ENCODE data around the gene CHAC2.
A peak's percentile ranks its signal among the peaks of the same experiment; 100 is the strongest.
"Not testable (repeated sequence)": the region's sequence is repeated elsewhere in the genome, so short reads cannot be mapped to it uniquely, and the experiment has no call there.

CHAC2 gene

GRCh38 chr2:53778536-53779162 is 11.0 kb downstream of the CHAC2 start:
- DNase-seq: no peak

GRCh38 chr2:53780056-53780455 is 12.5 kb downstream of the CHAC2 start:
- DNase-seq: no peak

- DNase-seq: no peak
Measured at GRCh38 chr2:53782676-53783075, 15.1 kb downstream of the CHAC2 start.

DNA sequence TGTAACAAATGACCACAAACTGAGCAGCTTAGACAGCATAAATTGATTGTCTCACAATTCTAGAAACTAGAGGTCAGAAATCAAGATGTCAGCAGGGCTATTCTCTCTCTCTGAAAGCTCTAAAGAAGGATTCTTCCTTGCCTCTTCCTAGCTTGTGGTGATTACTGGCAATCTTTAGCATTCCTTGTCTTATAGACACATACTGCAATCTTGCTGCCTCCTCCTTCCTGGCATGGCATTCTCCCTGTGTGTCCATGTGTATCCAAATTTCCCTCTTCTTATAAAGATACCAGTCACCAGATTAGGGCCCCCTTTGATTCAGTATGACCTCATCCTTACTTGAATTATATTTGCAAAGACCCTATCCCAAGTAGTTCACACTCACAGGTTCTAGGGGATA is 16.8 kb downstream of the CHAC2 start:
- no peak for DNase-seq

- DNase-seq: no peak
Measured at GRCh38 chr2:53785366-53785765, 17.8 kb downstream of the CHAC2 start.

DNA sequence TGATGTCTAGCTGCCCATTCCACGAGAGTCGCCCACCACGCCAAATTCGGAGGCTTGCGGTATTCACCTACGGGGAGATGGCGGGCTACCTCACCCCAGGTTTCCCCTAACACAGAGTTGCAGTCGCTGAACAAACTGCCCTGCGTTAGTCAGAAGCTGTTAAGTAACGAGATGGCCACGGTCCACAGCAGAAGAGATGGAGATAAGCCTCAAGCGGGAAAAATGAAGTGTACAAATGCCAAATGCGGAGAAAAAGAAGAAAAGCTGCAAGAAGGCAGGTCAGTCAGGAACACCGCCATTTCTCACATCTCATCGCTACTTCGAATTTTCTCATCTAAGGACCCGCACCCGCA is 18.7 kb downstream of the CHAC2 start:
- no peak for DNase-seq

- DNase-seq: peak; percentile 81
Measured at GRCh38 chr2:53786705-53787613, 19.4 kb downstream of the CHAC2 start, which contains the start of the genes ASB3 and ERLEC1. Gene ASB3 (minus strand): TSS chr2:53786953. CDS start chr2:53765572, 21,381 bp downstream. Gene ERLEC1 (plus strand): TSS chr2:53787044. CDS start chr2:53787211, 167 bp downstream.

DNA sequence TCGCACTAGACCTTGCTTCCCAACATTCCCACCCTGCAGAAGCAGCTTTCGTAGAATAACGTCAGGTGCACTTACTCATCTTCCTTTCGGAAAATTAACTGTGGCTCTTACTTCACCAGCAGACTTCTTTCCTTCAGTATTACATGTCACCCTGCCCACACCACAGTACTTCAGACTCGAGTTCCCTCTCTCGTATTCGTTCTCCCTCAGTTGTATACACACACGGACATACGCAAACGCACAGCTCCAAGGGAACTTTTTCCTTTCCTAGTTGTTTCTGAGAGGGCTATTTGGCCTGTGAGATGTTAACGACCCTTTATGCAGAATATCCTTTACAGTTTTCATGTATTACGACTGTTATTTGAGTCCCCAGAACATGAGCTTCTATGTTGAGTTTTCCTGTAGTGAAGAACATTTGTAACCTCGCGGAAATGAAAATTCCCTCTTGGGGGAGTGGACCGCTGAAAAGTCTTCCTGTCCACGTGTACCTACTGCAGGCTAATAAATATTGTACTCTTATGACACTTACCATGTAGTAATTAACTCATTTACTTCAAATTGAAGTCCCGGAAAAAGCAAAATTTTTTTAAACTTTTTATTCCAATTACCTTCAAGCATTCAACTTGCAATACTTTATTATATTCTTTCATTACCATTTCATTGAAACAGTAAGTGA is 20.1 kb downstream of the CHAC2 start:
- DNase-seq: no peak

DNA sequence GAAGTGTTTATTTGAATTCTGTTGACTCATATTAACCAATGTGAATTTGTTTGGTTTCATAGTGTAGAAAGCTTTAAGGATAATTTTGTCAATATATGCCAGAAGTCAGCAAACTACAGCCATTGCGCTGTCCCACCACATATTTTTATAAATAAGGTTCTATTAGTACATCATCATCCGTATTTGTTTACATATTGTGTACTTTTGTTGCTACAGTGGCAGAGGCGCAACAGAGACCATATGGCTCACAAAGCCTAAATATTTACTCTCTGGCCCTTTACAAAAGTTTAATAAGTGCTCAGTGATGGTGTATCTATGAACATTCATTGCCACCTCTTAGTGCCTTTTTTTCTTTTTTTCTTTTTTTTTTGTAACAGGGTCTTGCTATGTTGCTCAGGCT is 25.7 kb downstream of the CHAC2 start:
- no peak for DNase-seq

- no peak for DNase-seq
Measured at GRCh38 chr2:53793821-53794220, 26.2 kb downstream of the CHAC2 start.

GRCh38 chr2:53801547-53801946 is 33.9 kb downstream of the CHAC2 start:
- DNase-seq: no peak

DNA sequence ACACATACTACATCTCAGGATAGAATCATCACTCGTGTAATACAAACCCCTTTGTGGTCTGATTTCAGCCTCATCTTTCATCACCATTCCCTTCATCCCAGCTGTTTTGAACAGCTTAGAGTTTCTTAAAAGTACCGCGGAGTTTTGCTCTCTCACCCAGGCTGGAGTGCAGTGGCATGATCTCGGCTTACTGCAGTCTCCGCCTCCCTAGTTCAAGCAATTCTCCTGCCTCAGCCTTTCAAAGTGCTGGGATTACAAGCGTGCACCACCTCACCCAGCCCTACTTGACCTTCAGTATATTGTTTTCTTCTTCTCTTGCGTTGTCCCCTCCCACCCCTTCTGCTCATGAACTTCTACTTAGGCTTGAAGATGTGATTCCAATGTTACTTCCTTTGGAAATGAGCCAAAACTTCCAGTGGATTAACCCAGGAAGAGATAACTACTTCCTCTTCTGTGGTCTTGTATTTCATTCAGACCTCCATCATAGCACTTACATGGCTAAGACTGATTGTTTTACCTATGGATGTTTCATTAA is 35.1 kb downstream of the CHAC2 start:
- no peak for DNase-seq

DNA sequence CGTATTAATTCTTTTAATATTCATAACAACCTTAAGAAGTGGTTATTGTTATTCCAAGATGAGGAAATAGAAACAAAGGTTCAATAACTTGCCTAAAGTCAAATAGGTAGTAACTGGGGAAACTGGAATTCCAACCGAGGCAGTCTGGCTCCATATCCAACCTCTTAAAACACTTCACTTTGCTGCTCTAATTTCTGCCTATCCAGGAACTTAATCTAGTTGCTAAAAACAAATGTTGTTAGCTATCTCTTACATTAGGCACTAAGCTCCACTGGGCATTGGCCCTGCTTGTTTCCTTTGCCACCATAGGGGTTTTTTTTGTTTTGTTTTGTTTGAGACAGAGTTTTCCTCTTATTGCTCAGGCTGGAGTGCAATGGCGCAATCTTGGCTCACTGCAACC is 44.0 kb downstream of the CHAC2 start:
- DNase-seq: no peak

GRCh38 chr2:53813151-53813550 is 45.5 kb downstream of the CHAC2 start:
- no peak for DNase-seq

GRCh38 chr2:53818854-53819435 is 51.3 kb downstream of the CHAC2 start:
- DNase-seq: no peak

- DNase-seq: no peak
Measured at GRCh38 chr2:53819634-53820033, 52.0 kb downstream of the CHAC2 start.

DNA sequence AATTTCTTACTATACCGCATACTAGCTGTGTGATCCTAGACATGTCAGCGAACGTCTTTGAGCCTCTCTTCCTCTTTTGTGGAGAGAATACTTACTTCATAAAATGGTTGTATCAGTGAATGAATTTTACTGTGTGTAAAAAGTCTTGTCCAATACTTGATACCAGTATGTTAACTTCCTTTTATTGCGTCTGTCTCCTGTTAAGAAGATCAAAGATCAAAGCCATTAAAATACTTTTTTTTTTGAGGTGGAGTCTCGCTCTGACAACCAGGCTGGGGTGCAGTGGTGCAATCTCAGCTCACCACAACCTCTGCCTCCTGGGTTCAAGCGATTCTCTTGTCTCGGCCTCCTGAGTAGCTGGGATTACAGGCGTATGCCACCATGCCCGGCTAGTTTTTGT is 52.4 kb downstream of the CHAC2 start:
- no peak for DNase-seq

DNA sequence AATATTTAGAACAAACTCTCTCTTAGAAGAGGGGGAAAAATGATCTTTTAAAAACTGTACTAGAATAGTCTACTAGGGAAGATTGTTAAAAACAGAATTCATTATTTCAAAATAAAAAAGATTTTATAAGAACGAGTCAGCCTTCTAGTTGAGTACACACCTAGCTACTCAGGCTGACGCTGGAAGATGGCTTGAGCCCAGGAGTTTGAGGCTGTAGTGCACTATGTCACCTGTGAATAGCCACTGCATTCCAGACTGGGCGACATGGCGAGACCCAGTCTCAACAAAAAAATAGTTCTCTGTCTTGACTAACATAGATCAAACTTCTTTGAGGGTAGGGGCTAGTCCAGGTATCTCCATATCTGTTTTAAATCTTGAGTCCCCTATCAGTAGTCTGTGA is 53.1 kb downstream of the CHAC2 start:
- no peak for DNase-seq

DNA sequence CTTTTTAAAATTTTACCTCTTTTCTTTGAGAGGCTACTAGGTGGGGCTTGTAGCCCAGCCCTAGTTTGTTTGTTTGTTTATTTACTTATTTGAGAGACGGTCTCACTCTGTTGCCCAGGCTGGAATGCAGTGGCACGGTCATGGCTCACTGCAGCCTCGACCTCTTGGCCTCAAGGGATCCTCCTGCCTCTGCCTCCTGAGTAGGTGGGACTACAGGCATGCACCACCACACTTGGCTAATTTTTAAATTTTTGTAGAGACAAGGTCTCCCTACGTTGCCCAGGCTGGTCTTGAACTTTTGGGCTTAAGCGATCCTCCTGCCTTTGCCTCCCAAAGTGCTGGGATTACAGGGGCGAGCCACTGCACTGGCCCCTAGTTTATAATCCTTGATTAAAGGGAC is 54.2 kb downstream of the CHAC2 start:
- no peak for DNase-seq

- DNase-seq: not testable (repeated sequence)
Measured at GRCh38 chr2:53823639-53824038, 56.0 kb downstream of the CHAC2 start.
